Muscle layer of colon (tissue), 2 donors: ENCODE measurements around the gene PISD.
"Not testable (repeated sequence)": the region's sequence is repeated elsewhere in the genome, so short reads cannot be mapped to it uniquely, and the experiment has no call there.

Experiments
- H3K27ac ChIP-seq: one replicate; pipeline ENCODE4 v1.7.0; 2013; ENCODE audit warnings: low read depth, mild to moderate bottlenecking, low read length, moderate library complexity
- H3K27me3 ChIP-seq, 2 donors: one replicate each; pipeline ENCODE4 v1.7.0; 2013; ENCODE audit warnings: low read length in 2 of 2, mild to moderate bottlenecking in 2 of 2; ENCODE audit not compliant: insufficient read depth in 2 of 2, control insufficient read depth in 1 of 2
- H3K36me3 ChIP-seq: one replicate; pipeline ENCODE4 v1.7.0; 2013; ENCODE audit warnings: mild to moderate bottlenecking, low read length; ENCODE audit not compliant: insufficient read depth
- H3K4me1 ChIP-seq: one replicate; pipeline ENCODE4 v1.7.0; 2013; ENCODE audit warnings: mild to moderate bottlenecking, low read length; ENCODE audit not compliant: insufficient read depth
- H3K4me3 ChIP-seq, 2 donors: one replicate each; pipeline ENCODE4 v1.7.0; 2013; ENCODE audit warnings: low read length in 2 of 2, low read depth in 1 of 2, mild to moderate bottlenecking in 1 of 2, moderate library complexity in 1 of 2
- H3K9ac ChIP-seq: one replicate; pipeline ENCODE4 v1.7.0; 2013; ENCODE audit warnings: low read length
- H3K9me3 ChIP-seq: one replicate; pipeline ENCODE4 v1.7.0; 2013; ENCODE audit warnings: mild to moderate bottlenecking, low read length
- donor health status: abdominal sarcoma.
- donor health status: Adenocarcinoma of cecum.

The PISD gene

GRCh38 chr22:31661851-31662667, at the start of gene PISD:
TSS of gene PISD (minus strand) at chr22:31662215. CDS start at chr22:31662208, 7 bp downstream.
- Histone ChIP-seq H3K9ac (peak within 1 kb of the TSS; percentile 78), H3K4me1 (peaks cover 9% of the 10 kb centered on the region), H3K27ac (peak within 1 kb of the TSS; percentile 67)

GRCh38 chr22:31711226-31711625, 49.2 kb upstream of the PISD start:
- not testable (repeated sequence) for H3K9ac ChIP-seq, H3K27ac ChIP-seq, H3K9me3 ChIP-seq, H3K27me3 ChIP-seq, H3K4me3 ChIP-seq, H3K4me1 ChIP-seq
- H3K36me3 ChIP-seq: peaks cover 35% of the 10 kb centered on the region

More at GRCh38 chr22:31661851-31662667, at the start of gene PISD:
- H3K9me3 ChIP-seq: no peaks in the 10 kb centered on the region
- peak within 1 kb of the TSS; percentile 55 to 99 for H3K4me3 ChIP-seq
- H3K36me3 ChIP-seq: no peaks in the 10 kb centered on the region
- H3K27me3 ChIP-seq: no peaks in the 10 kb centered on the region

GRCh38 chr22:31707519-31707918, 45.5 kb upstream of the PISD start:
- H3K4me3 ChIP-seq: no peak overlapping the region
- no peaks in the 10 kb centered on the region for H3K4me1 ChIP-seq
- H3K27me3 ChIP-seq: no peaks in the 10 kb centered on the region
- no peak overlapping the region for H3K27ac ChIP-seq
- H3K36me3 ChIP-seq: peaks cover 32% of the 10 kb centered on the region
- no peaks in the 10 kb centered on the region for H3K9me3 ChIP-seq
- H3K9ac ChIP-seq: no peak overlapping the region

GRCh38 chr22:31695423-31695822, 33.4 kb upstream of the PISD start:
- Histone ChIP-seq H3K9me3 (no peaks in the 10 kb centered on the region), H3K27ac (no peak overlapping the region), H3K36me3 (peaks cover 5% of the 10 kb centered on the region), H3K27me3 (no peaks in the 10 kb centered on the region), H3K9ac (no peak overlapping the region), H3K4me1 (no peaks in the 10 kb centered on the region), H3K4me3 (no peak overlapping the region)

GRCh38 chr22:31694046-31694445, 32.0 kb upstream of the PISD start:
- H3K9me3 ChIP-seq, H3K27ac ChIP-seq, H3K4me1 ChIP-seq, H3K27me3 ChIP-seq, H3K9ac ChIP-seq, H3K36me3 ChIP-seq, H3K4me3 ChIP-seq: not testable (repeated sequence)

- H3K9ac ChIP-seq: no peak overlapping the region
- H3K4me1 ChIP-seq: no peaks in the 10 kb centered on the region
- H3K27me3 ChIP-seq: no peaks in the 10 kb centered on the region
- H3K4me3 ChIP-seq: no peak overlapping the region
- no peaks in the 10 kb centered on the region for H3K9me3 ChIP-seq
- H3K36me3 ChIP-seq: peaks cover 12% of the 10 kb centered on the region
- no peak overlapping the region for H3K27ac ChIP-seq
Observed at GRCh38 chr22:31692186-31692886, 30.3 kb upstream of the PISD start.

- Histone ChIP-seq H3K4me1 (no peaks in the 10 kb centered on the region), H3K9ac (no peak overlapping the region), H3K4me3 (no peak overlapping the region), H3K27ac (no peak overlapping the region), H3K27me3 (no peaks in the 10 kb centered on the region), H3K9me3 (no peaks in the 10 kb centered on the region), H3K36me3 (peaks cover 18% of the 10 kb centered on the region)
Observed at GRCh38 chr22:31691408-31691807, 29.4 kb upstream of the PISD start.

- Histone ChIP-seq H3K27ac (peak overlapping the region; percentile 79), H3K4me1 (peaks cover 46% of the 10 kb centered on the region), H3K4me3 (no peak overlapping the region), H3K27me3 (no peaks in the 10 kb centered on the region), H3K36me3 (peaks cover 33% of the 10 kb centered on the region), H3K9ac (no peak overlapping the region), H3K9me3 (no peaks in the 10 kb centered on the region)
Observed at GRCh38 chr22:31683181-31684105, 21.4 kb upstream of the PISD start.

GRCh38 chr22:31682751-31683150, 20.7 kb upstream of the PISD start:
- no peaks in the 10 kb centered on the region for H3K27me3 ChIP-seq
- H3K9me3 ChIP-seq: no peaks in the 10 kb centered on the region
- H3K4me1 ChIP-seq: peaks cover 46% of the 10 kb centered on the region
- no peak overlapping the region for H3K4me3 ChIP-seq
- H3K9ac ChIP-seq: no peak overlapping the region
- peak overlapping the region; percentile 79 for H3K27ac ChIP-seq
- H3K36me3 ChIP-seq: peaks cover 27% of the 10 kb centered on the region

GRCh38 chr22:31681349-31682345, 19.6 kb upstream of the PISD start:
- peak overlapping the region; percentile 79 for H3K27ac ChIP-seq
- peaks cover 46% of the 10 kb centered on the region for H3K4me1 ChIP-seq
- H3K9ac ChIP-seq: no peak overlapping the region
- H3K4me3 ChIP-seq: peak overlapping the region in 1 of 2 donors; percentile 9
- no peaks in the 10 kb centered on the region for H3K9me3 ChIP-seq
- peaks cover 23% of the 10 kb centered on the region for H3K36me3 ChIP-seq
- no peaks in the 10 kb centered on the region for H3K27me3 ChIP-seq
